Measurements from ENCODE around the gene GSC2.

Gene GSC2

DNA sequence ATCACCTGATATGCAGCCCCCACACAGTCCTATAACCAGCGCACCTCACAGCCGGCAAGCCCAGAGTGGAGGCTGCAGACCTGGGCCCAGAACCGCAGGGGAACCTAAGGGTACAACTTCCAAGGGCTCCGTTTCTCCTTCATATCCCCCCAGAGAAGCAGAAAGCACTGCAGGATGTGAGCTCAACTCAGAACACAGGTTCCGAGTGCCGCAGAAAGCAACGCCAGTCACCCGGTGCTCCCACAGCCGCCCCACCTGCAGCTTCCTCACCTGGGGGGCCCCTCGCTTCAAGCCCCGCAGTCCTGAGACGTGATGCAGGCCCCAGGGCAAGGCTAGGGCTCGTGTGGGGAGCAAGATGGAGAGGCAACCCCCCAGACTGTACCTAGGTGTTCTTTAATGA lies 16.5 kb downstream of the GSC2 start:
- DNase-seq (ENCODE audit: low read depth): no peak

DNA sequence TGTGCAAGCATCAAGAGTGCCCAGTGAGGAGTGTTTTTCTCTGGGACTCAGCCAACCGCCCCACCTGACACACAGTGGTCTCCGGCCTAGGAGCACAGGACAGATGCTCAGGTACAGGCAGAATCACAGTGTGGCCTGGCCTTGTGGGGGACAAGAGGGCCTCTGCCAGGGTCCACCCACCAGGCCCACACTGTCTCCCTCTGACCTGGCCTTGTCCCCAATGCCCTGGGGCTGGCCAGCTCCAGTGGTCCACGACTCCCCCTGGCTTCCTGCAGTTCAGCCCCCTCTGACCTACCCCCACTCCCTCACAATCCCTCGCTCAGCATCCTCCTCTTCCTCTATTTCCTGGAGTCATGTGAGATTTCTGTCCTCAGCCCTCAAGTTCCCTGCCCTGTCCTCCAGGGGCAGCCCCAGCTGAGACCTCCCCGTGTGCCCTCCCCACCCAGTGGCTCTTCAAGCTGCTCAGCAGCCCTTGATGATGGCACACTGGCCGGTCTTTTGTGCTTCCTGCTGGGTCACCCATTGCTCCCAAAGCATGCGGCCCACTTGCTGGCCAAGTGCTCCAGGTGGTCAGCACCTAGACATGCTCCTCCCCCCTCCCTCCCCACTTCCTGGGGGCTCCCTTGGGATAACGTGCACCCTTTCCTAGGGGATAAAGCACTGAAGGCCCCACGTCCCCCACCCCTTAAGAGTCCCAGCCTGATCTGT lies 17.2 kb downstream of the GSC2 start:
- DNase-seq (ENCODE audit: low read depth): no peak

DNA sequence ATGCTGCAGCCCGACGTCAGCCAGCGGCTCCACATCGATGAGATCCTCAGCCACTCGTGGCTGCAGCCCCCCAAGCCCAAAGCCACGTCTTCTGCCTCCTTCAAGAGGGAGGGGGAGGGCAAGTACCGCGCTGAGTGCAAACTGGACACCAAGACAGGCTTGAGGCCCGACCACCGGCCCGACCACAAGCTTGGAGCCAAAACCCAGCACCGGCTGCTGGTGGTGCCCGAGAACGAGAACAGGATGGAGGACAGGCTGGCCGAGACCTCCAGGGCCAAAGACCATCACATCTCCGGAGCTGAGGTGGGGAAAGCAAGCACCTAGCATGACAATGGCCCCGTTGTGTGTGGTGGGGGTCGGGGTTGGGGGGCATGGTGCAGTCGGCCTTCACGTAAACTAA lies 17.9 kb downstream of the GSC2 start:
- DNase-seq (ENCODE audit: low read depth): no peak

DNA sequence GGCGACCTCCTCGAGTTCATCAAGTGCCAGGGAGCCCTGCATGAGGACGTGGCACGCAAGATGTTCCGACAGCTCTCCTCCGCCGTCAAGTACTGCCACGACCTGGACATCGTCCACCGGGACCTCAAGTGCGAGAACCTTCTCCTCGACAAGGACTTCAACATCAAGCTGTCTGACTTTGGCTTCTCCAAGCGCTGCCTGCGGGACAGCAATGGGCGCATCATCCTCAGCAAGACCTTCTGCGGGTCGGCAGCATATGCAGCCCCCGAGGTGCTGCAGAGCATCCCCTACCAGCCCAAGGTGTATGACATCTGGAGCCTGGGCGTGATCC lies 18.4 kb downstream of the GSC2 start:
- DNase-seq (ENCODE audit: low read depth): no peak

DNA sequence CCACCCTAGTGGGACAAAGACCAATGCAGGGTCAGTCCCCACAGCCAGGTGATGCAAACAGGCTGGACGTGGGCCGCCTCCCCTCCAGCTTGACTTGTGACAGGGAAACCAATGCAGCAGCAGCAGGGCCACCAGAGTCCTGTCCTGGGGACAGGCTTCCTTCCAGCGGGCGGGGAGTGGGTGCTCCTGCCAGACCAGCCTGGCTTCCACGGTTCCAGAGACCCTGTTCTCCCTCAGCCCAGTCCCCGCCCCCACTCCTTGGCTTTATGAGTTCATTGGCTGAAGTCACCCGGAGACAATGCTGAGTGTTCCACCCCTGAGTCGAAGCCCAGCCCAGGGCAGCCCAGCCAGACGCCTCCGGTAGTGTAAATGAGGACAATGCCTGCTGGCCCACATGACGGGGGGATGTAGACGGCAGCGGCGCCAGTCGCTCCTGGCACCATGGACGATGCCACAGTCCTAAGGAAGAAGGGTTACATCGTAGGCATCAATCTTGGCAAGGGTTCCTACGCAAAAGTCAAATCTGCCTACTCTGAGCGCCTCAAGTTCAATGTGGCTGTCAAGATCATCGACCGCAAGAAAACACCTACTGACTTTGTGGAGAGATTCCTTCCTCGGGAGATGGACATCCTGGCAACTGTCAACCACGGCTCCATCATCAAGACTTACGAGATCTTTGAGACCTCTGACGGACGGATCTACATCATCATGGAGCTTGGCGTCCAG lies 19.0 kb downstream of the GSC2 start, which contains the start of gene TSSK2:
TSSK2 (plus strand) TSS at position 350 of the 726 bp plus-strand sequence; CDS start at position 442, 92 bp downstream.
- DNase-seq (ENCODE audit: low read depth): no peak

DNA sequence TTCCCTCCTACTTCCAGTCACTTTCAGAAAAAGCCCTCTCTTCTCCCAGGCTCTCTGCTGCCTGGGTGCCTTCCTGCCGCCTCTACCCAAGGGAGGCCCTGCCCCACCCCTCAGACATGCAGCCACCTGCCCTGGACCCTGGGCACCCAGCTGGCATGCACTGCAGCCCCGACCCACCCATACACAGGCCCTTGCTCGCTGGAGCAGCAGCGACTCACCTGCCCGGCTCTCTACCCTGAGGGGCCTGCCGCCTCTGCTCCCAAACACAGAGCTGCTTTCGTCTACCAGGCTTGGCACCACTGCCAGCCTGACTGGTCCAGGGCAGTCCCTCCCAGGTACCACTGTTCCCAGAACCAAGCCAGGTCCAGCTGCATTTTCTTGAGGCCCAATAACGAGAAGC lies 20.2 kb downstream of the GSC2 start:
- DNase-seq (ENCODE audit: low read depth): no peak

DNA sequence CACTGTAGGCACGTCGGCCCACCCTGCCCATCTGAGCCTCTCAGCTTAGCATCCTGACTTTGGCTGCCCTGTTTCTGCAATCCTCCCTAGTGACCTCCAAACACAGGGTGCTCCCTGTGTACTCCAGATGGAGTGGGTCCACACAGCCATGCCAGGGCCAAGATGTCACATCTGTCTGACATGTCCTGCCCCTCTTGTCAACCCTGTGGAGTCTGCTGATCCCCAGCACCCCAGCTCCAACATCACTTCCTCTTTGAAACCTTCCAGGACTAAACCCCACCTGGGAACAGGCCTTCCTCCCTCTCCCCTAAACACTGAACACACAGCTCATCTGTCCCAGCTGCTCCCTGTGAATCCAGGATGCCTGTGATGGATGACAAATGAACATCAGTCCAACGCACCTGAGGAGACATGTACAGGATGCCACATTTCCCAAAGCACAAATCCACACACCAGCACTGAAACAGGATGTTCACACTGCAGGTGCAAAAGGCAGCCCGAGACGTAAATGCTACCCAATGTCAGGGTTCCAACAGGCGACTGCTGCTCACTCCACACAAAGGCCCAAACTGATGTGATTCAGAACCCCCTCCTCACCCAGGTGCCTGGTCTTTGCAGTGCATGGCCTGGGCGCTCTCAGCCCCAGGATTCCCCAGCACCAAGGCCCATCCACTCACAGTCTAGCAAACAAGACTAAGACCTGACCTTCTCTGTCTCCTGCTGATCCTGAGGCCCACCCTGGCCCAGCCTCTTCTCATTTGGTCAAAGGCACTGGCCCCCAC lies 21.0 kb downstream of the GSC2 start:
- DNase-seq (ENCODE audit: low read depth): no peak

DNA sequence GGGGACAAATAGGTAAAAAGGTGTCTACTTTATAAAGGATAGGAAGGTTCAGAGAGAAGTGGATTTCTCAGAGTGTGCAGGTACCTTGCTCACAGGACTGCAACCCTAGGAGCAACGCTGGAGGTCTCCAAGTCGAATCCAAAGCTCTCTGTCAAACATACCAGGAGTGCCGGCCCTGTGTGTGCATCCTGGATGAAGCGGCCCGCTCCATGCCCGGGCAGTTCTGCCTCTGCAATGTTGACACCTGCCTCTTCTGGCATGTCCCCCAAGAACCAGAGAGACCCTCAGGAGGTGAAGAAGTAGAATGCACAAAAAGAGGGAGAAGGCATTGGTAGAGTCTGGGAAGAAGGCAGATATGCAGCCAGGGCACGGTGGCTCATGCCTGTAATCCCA lies 22.1 kb downstream of the GSC2 start:
- no peak for DNase-seq (ENCODE audit: low read depth)

DNA sequence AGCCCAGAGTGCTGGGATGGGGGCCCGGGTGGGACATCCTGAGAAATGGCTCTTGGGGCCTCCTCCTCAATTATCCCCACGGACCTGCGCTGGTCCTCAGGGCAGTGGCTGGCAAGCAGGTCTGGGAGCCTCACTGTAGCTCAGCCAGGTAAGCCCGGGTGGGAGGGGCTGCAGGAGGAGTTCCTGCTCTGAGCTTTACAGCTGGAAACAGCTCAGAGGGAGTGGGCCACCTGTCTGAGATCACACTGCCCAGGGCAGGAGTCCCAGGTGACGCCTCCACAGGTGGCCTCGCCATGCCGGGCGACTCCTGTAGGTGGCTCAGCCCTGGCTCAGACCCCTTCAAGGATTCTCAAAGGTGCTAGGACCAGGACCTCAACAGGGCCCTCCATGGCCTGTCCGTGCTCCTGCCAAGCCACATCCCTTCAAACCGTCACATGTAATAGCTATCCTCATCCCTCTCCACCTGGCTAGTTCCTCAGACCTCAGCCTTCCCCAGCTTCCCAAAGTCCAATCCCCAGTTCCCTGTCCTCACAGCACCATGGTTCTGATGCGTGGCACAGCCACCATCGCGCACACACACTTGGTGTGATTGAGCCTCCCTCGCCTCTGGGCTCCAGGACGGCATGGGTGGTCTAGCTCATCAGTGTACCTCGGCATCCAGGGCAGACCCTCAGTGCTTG lies 22.6 kb downstream of the GSC2 start:
- no peak for DNase-seq (ENCODE audit: low read depth)

DNA sequence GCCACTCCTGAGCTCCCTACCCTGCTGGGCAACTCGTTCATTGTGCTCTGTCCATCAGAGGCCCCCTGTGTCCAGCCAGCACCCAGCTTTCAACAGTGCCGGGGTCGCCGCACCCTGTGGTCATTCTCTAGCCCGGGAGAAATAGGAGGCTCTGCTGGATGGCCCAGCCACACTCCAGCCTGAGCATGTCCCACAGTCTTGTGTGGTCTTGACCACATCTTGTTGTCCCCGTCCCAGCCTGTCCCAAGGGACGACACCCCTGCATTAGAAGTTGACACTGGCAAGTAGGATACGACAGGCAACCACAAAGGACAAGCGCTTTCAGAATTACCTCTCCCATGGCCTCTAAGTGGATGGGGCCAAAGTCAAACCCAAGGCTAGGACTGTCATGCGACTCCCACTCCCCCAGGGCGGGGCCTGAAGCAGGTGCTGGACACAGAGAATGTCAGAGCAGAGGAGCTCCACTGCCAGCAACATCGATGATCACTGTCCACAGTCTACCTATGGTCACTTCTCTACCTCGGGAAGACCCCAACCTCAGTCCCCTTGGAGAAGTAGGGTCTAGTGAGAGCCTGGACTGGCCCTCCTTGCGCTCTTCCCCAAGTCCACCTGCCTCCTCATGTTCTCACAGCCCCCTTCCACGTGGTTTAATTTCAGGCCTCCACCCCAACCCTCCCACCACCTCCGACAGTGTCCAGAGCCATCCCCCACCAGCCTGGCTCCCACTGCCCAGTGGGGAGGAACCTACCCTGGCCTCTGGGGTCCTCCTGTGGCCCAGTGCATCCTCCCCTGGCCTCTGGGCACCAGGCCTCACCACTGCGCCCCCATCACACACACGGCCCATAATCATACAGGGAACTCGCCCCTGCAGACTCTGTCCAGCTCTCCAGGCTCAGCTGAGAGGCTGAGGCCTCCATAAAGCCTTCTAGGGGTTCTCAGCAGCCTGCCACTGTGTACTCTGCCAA lies 23.5 kb downstream of the GSC2 start:
- DNase-seq (ENCODE audit: low read depth): no peak

DNA sequence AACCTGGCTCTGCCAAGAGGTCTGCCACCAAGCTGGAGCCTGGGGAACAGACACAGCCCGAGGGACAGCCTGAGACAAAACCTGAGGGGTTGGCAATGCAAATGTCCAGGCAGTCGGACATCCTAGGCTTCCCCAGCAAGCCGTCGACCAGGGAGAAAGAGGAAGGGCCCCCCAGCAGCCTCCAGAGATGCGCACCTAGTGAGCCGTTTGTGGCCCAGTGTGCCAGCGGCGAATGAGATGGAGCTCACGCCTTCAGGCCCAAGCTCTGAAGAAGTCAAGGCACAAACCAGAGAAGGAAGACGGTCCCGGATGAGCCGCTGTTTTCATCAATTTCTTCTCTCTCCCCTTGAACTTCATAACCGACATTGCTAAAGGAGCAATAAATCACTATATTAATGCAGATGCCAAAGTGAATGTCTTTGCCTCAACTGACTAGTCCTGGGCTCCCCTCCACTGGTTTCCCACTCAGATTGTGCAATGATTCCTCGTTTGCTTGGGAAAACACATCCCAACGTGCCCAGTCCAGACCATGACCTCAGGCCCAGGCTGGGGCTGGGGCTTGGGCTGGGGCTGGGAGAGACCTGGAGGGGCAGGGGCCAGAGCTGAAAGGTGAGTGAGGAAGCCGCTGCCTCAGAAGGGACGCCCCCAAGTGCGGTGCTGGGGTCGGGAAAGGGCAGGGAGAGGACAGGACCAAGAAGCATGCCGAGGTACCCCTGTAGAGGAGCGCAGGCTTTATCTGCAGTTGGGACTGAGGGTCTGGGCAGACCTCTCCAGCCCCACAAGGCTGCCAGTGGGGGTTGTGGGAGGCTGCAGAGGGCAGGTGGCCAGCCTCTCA lies 24.4 kb downstream of the GSC2 start:
- no peak for DNase-seq (ENCODE audit: low read depth)

DNA sequence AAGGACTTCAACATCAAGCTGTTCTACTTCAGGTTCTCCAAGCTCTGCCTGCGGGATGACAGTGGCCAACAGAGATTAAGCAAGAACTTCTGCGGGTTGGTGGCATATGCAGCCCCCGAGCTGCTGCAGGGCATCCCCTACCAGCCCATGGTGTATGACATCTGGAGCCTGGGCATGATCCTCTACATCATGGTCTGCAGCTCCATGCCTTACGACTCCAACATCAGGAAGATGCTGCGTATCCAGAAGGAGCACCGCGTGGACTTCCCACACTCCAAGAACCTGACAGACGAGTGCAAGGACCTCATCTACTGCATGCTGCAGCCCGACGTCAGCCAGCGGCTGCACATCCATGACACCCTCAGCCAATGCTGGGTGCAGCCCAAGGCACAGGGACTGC lies 25.1 kb downstream of the GSC2 start:
- DNase-seq (ENCODE audit: low read depth): no peak

DNA sequence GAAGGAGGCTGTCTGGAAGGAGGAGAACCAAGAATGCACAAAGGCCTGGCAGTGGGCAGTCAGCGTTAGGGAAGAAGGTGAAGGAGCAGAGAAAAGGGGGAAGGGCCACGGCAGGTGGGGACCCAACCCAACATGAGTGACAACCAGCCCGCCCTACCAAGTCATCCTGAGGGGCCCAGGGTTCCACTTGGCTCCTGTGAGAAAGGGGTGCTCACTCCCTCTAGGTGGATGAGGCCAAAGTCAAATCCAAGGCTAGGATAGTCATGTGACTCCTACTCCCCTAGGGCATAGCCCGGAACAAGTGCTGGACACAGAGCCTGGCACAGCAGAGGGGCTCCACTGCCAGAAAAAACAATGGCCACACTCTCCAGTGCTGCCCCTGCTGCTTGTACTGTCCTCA lies 25.7 kb downstream of the GSC2 start:
- no peak for DNase-seq (ENCODE audit: low read depth)

DNA sequence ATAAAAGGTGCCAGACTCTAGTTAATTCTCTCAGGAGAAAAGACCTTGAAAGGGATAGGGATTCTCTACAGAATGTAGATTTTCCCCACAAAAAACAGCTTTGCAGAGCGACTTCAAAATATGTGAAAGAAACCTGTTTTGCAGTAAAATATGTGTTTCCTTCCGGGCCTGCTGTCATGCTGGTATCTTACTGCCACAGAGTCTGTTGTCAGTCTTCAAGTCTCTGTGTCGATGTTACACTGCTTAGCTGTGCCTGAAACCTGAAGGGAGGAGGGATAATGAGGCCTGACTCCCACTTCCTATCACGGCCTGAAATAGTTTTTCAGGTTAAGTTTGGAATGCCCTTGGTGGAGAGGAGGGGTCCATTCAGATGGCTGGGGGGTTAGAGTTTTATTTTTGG lies 26.2 kb downstream of the GSC2 start:
- DNase-seq (ENCODE audit: low read depth): no peak

DNA sequence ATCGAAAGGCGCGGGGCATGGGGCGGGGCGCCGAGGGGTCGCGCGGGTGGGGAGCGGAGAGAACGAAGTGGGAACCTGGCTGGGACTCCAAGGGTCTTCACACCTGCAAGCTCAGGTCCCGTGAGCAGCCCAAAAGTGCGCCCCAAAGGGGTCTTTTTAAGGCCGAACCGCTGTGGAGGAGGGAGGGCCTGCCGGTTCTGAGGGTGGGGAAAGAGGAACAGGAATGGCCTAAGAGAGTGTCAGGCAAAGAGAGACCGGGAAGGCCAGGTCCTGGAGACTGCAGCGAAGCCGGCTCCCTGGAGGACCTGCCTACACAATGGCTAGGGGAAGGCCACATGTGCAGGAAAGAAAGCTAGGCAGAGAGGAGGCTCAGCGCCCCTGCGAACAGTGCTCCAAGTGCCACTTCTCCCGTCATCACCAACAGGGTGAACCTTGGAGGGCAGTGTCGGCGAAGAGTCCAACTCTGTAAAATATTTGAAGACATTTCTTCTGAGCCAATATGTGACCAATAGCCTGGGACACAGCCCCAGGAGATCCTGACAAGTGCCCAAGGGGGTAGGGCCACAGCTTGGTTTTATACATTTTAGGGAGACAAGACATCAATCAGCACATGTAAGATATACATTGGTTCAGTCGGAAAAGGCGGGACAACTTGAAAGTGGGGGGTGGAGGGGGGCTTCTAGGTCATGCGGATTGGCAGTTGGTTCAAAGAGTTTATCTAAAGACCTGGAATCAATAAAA lies 27.2 kb downstream of the GSC2 start:
- DNase-seq (ENCODE audit: low read depth): no peak

DNA sequence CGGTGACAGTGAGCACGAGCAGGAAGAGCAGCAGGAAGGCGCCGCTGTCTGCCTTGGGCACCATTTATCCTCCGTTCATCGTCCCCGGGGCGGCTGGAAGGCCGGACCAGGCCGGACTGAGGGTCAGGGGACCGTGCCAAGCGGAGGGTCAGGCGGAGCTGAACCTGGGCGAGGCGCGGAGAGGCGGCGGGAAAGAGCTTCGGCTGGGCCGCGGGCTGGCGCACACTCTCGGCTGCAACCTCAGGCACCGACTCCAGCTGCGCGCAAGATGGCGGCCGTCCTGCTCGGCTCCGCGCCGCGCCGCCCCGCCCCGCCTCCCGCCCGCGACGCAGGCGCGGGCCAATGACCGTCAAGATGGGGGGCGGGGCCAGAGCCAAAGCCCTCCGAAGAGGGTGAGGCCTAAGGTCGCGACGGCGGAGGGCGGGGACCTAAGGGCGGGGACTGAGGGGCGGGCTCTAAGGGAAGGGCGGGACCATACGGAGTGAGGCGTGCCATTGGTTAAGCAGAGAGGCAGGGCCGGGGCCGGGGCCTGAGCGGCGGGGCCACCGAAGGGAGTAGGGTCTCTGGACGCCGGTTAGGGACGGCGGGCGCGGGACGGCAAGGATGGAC lies 27.8 kb downstream of the GSC2 start, which contains the start of gene DGCR2:
DGCR2 (minus strand) TSS at position 270 of the 609 bp plus-strand sequence; CDS start at position 64, 206 bp downstream.
- DNase-seq (ENCODE audit: low read depth): peak; percentile 94

DNA sequence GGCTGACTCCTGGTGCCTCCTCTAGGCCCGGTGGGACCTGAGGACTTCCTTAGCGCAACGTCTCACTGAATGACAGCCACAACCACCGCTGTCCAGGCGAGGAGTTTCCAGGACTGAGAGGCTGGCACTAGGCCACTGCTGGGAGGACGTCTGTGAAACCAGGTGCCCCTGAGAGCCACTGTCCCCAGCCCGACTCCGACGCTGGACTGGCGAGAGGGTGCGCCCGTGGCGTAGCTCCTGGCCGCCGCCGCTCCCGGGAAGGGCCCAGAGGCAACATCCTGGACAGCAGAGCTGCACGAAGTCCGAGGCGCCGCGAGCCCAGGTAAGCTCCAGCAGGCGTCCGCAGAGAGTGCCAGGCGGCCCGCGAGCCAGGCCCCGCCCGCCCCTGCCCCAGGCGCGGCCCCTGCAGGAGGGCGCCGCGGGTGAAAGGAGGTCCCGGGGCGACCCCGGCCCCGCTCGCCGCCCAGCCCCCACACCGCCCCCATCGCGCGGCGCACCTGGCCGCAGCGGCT lies 28.4 kb downstream of the GSC2 start:
- no peak for DNase-seq (ENCODE audit: low read depth)

DNA sequence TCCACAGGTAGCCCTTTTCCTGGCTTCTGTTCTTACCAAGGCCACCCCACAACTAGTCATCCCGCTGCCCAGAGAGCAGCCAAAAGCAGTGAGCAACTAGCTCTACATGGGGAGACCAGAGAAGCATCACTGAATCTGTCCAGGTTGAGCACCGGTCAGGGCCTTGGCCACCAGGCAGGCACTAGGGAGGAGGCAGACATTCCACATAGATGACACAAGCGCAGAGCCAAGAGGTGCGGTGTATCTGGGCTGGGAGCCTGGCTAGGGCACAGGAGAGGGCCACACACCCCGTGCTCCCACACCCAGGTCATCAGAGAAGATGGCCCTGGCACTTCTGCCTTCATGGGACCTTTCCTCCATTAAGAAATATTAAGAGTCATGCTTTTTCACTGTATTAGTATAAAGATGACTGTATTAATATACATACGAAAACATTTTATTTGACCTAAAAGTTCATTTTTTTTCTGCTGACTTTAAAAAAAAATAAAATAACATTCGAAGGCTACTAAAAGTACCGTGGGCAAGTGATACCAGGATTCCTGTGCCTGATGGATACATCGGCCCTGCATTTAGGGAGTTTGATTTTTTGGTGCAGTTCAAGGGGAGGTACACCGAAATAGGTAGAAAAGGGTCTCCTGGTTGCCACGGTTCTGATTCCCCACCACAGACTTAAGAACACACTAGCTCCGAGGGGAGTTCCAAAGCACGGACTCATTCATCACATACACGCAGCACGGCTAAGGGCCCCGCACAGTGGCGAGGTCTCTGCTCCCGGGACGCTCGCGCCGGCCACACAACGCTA lies 29.1 kb downstream of the GSC2 start:
- DNase-seq (ENCODE audit: low read depth): no peak
